ENCODE data around the gene APOBEC3A. TPM values are rescaled to one million over a fixed set of nuclear protein-coding genes. Genes with fewer than 3 reads are reported as not detected.
A peak's percentile ranks its signal among the peaks of the same experiment; 100 is the strongest.

APOBEC3A gene
- total and polyA plus RNA-seq, 2 of the 8 experiments (the other 6 are each of a cell fraction or from before 2014, with no cell fraction given), result not detected

DNA sequence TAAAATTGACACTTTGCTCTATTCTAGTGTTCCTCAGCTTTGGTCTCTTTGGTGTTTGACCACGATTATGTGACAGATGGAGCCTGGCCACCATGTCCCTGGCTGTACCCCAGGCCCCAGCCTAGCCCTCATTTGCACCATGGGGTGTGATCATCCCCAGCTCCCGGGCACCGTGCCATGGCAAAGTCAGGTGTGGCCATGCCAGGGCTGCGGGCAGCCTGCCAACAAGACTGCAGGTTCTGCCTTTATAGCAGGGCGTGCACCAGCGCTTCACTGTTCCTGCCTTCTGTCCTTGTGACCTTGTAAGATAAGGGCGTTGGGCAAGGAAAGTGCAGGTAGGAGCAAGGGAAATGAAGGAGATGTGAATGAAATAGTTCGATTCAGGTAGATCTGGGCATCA, 22.4 kb upstream of the APOBEC3A start:
- no peaks in the 10 kb centered on the region for H3K9me3 ChIP-seq (ENCODE audit: insufficient read depth in 2 of 2, low read depth in 1 of 2, low read length in 1 of 2)
- no peak overlapping the region for H2BK12ac ChIP-seq (ENCODE audit: low read depth, low read length)
- peaks cover 4% of the 10 kb centered on the region; the same call in 1 of the 2 replicates for H3K23me2 ChIP-seq (ENCODE audit: low read depth, low read length)
- no peak overlapping the region for H4K91ac ChIP-seq (replicated peaks; ENCODE audit: insufficient read length, low read length)
- no peak overlapping the region for H2AFZ ChIP-seq (ENCODE audit: low read length)
- H4K20me1 ChIP-seq (replicated peaks in 1 of 2; ENCODE audit: control insufficient read depth in 1 of 2, insufficient read depth in 2 of 2, low read length in 2 of 2), result peaks cover 0 to 2% of the 10 kb centered on the region in 2 experiments
- 90% methylated on average over 8 of the region's 8 CpGs; no CpG with 5 or more reads in 1 of the 2 experiments for WGBS, 2 experiments (ENCODE audit: extremely low coverage in 1 of 2, insufficient coverage in 1 of 2, insufficient read length in 1 of 2, insufficient replicate concordance in 2 of 2, low coverage in 1 of 2, low lambda C conversion rate in 2 of 2, missing lambda C conversion rate in 1 of 2)
- H2BK15ac ChIP-seq (ENCODE audit: low read length), result peak overlapping the region; percentile 90; the same call in 1 of the 2 replicates
- no peaks in the 10 kb centered on the region for H3K79me1 ChIP-seq (ENCODE audit: low read depth, low read length)
- no peak overlapping the region for H2BK120ac ChIP-seq (replicated peaks; ENCODE audit: low read depth, low read length)
- no peak overlapping the region for H3K23ac ChIP-seq (ENCODE audit: insufficient read length)
- H3K4me2 ChIP-seq (ENCODE audit: insufficient read depth in 1 of 2, low read depth in 2 of 2, low read length in 2 of 2), result no peak overlapping the region
- ChIA-PET CTCF (ENCODE audit: partially characterized antibody) (interaction anchor here (1.3 kb wide), 1 partner anchor 357 kb away, joined by 3 read pairs; no protein-coding TSS in a partner anchor), POLR2A (ENCODE audit: partially characterized antibody) (no interaction called here)
- TF ChIP-seq EZH2 (IDR thresholded peaks at IDR 0.05; ENCODE audit: low read depth, low read length, severe bottlenecking), result no peak
- TF ChIP-seq BCL11A (IDR thresholded peaks at IDR 0.05; ENCODE audit: low read depth in 2 of 2, low read length in 2 of 2), result no peak
- TF ChIP-seq RAD21 (IDR thresholded peaks at IDR 0.05 in 1 of 2, conservative IDR thresholded peaks at IDR 0.05 in 1 of 2; ENCODE audit: low read depth in 2 of 2, low read length in 2 of 2), result no peak
- no peak for TF ChIP-seq TBP (IDR thresholded peaks at IDR 0.05; ENCODE audit: low read depth, low read length)
- no peak for TF ChIP-seq SIX5 (IDR thresholded peaks at IDR 0.05; ENCODE audit: low read depth, low read length)
- TF ChIP-seq EP300 (IDR thresholded peaks at IDR 0.05; ENCODE audit: borderline replicate concordance in 1 of 2, low read depth in 2 of 2, low read length in 2 of 2), result no peak
- TF ChIP-seq CHD1 (IDR thresholded peaks at IDR 0.05; ENCODE audit: low read depth, low read length), result no peak
- no peak for TF ChIP-seq CREB1 (IDR thresholded peaks at IDR 0.05)
- no peak for TF ChIP-seq TCF12 (IDR thresholded peaks at IDR 0.05; ENCODE audit: low read depth, low read length)
- TF ChIP-seq SRF (IDR thresholded peaks at IDR 0.05; ENCODE audit: low read depth, low read length), result no peak
- no peak for TF ChIP-seq RNF2 (IDR thresholded peaks at IDR 0.05; ENCODE audit: borderline replicate concordance, low read depth, low read length, missing control alignments, poor library complexity, severe bottlenecking)
- TF ChIP-seq HDAC6 (IDR thresholded peaks at IDR 0.05; ENCODE audit: low read depth, low read length), result no peak
- TF ChIP-seq MAFK (IDR thresholded peaks at IDR 0.05; ENCODE audit: low read depth, low read length), result no peak
- H3K36me3 ChIP-seq (ENCODE audit: control insufficient read depth in 2 of 4, insufficient read depth in 4 of 4, low read length in 3 of 4), result no peaks in the 10 kb centered on the region
- peaks cover 0 to 4% (median 0%) of the 10 kb centered on the region in 4 experiments; a peak in 2 of 7 replicates for H3K4me1 ChIP-seq (replicated peaks in 1 of 4; ENCODE audit: control insufficient read depth in 3 of 4, insufficient read depth in 4 of 4, low read length in 3 of 4)
- no peak overlapping the region for H4K5ac ChIP-seq (ENCODE audit: insufficient read length, low read depth, low read length)
- H3K27me3 ChIP-seq (replicated peaks in 1 of 4; ENCODE audit: control insufficient read depth in 3 of 4, extremely low read depth in 1 of 4, insufficient read depth in 3 of 4, low read length in 3 of 4), result no peaks in the 10 kb centered on the region
- DNase-seq (ENCODE audit: low read depth in 1 of 2, low spot score in 2 of 2) (no peak), FAIRE-seq (no peak)
- no peak overlapping the region for H3K27ac ChIP-seq (ENCODE audit: low read depth, low read length)
- H3K56ac ChIP-seq (replicated peaks; ENCODE audit: insufficient read length, low read depth, low read length), result no peak overlapping the region
- no peaks in the 10 kb centered on the region for H3K79me2 ChIP-seq (ENCODE audit: control insufficient read depth in 1 of 2, insufficient read depth in 2 of 2, low read length in 2 of 2)
- no peak overlapping the region for H2BK5ac ChIP-seq (ENCODE audit: low read depth, low read length)
- no peak overlapping the region for H3K4me3 ChIP-seq (ENCODE audit: extremely low read depth in 1 of 4, insufficient read depth in 2 of 4, low read depth in 3 of 4, low read length in 4 of 4)
- H4K8ac ChIP-seq (ENCODE audit: extremely low read depth, insufficient read depth, low read length), result peak overlapping the region; percentile 64; the same call in 1 of the 2 replicates
- H3K4ac ChIP-seq (replicated peaks; ENCODE audit: insufficient read length, low read depth, low read length), result peak overlapping the region; percentile 21
- H3K9ac ChIP-seq (replicated peaks in 1 of 4; ENCODE audit: extremely low read depth in 1 of 4, low read depth in 3 of 4, low read length in 3 of 4), result no peak overlapping the region
- no peak overlapping the region for H3K18ac ChIP-seq (ENCODE audit: extremely low read depth, low read length)
- H2BK20ac ChIP-seq (ENCODE audit: low read length), result 0 out of 2 replicates have a peak overlapping the region, but pooled peaks have one; percentile 34
- no peak overlapping the region for H2AK5ac ChIP-seq (ENCODE audit: low read depth, low read length)
- no peak overlapping the region for H3K14ac ChIP-seq (ENCODE audit: insufficient read length)
